GM23338 (cell line): ENCODE measurements around the gene DNAJC10. TPM values are rescaled to one million over a fixed set of nuclear protein-coding genes. Genes with fewer than 3 reads are reported as not detected.

Experiments
- ATAC-seq: fragments of 200-7000 bp; cut with Tn5 transposase; 3 replicates; pipeline ENCODE4 v1.9.1; 2020
- DNase-seq: peaks from one replicate; pipeline ENCODE4 v3.0.0-alpha.2; 2015; ENCODE audit warnings: low spot score
- H2AFZ ChIP-seq: fragments of 200-600 bp; sonication (generic); 2 replicates; pipeline ENCODE4 v1.8.0; 2016; ENCODE audit warnings: antibody characterized with exemption, mild to moderate bottlenecking, moderate library complexity
- H3F3A ChIP-seq: fragments of 200-600 bp; sonication (generic); replicated peaks from 2 replicates; pipeline ENCODE4 v1.8.0; 2017; ENCODE audit warnings: antibody characterized with exemption, mixed run types, low read depth
- H3K27ac ChIP-seq: fragments of 200-600 bp; sonication (generic); 2 replicates; pipeline ENCODE4 v1.6.1; 2016; ENCODE audit warnings: low read depth
- H3K27me3 ChIP-seq: fragments of 200-600 bp; sonication (generic); 2 replicates; pipeline ENCODE4 v1.8.0; 2016; ENCODE audit warnings: mild to moderate bottlenecking, mixed run types, moderate library complexity; ENCODE audit not compliant: insufficient read depth
- H3K36me3 ChIP-seq: fragments of 200-600 bp; sonication (generic); 2 replicates; pipeline ENCODE4 v1.8.0; 2016; ENCODE audit warnings: mild to moderate bottlenecking; ENCODE audit not compliant: insufficient read depth
- H3K4me1 ChIP-seq: fragments of 200-600 bp; sonication (generic); 2 replicates; pipeline ENCODE4 v1.8.0; 2016; ENCODE audit warnings: mild to moderate bottlenecking, moderate library complexity; ENCODE audit not compliant: insufficient read depth
- H3K4me2 ChIP-seq: fragments of 200-600 bp; sonication (generic); 2 replicates; pipeline ENCODE4 v1.7.1; 2017; ENCODE audit warnings: mixed run types
- H3K4me3 ChIP-seq: fragments of 200-600 bp; sonication (generic); 2 replicates; pipeline ENCODE4 v1.6.1; 2016; ENCODE audit warnings: mixed run types
- H3K79me2 ChIP-seq: fragments of 200-600 bp; sonication (generic); replicated peaks from 2 replicates; pipeline ENCODE4 v1.8.0; 2017; ENCODE audit warnings: mild to moderate bottlenecking; ENCODE audit not compliant: insufficient read depth
- H3K9me2 ChIP-seq: fragments of 200-600 bp; sonication (generic); 2 replicates; pipeline ENCODE4 v1.8.0; 2017; ENCODE audit not compliant: insufficient read depth
- H4K20me1 ChIP-seq: fragments of 200-600 bp; sonication (generic); replicated peaks from 2 replicates; pipeline ENCODE4 v1.8.0; 2017; ENCODE audit warnings: mild to moderate bottlenecking; ENCODE audit not compliant: insufficient read depth
- H3K27ac Mint-ChIP-seq: 2 replicates; pipeline ENCODE4 v1.8.0; 2020; ENCODE audit warnings: inconsistent platforms, mild to moderate bottlenecking, moderate library complexity, mixed read lengths
- H3K27me3 Mint-ChIP-seq: 3 replicates; pipeline ENCODE4 v1.8.0; 2022; ENCODE audit warnings: low read depth, mild to moderate bottlenecking, moderate library complexity, mixed read lengths, inconsistent platforms; ENCODE audit not compliant: insufficient read depth, poor library complexity
- H3K36me3 Mint-ChIP-seq: 3 replicates; pipeline ENCODE4 v1.8.0; 2021; ENCODE audit warnings: low read depth, mild to moderate bottlenecking, inconsistent platforms, moderate library complexity, mixed read lengths
- H3K4me1 Mint-ChIP-seq: 3 replicates; pipeline ENCODE4 v1.8.0; 2020; ENCODE audit warnings: mild to moderate bottlenecking, inconsistent platforms, mixed read lengths
- H3K4me3 Mint-ChIP-seq: 3 replicates; pipeline ENCODE4 v1.8.0; 2021; ENCODE audit warnings: moderate library complexity, mild to moderate bottlenecking, inconsistent platforms, mixed read lengths
- H3K9me3 Mint-ChIP-seq: 3 replicates; pipeline ENCODE4 v1.8.0; 2020; ENCODE audit warnings: moderate library complexity, mild to moderate bottlenecking, inconsistent platforms, mixed read lengths
- CREB1 ChIP-seq: fragments of 250-450 bp; sonication (Bioruptor Pico); IDR thresholded peaks from 2 replicates; pipeline ENCODE4 v1.5.0; 2020; ENCODE audit warnings: low read depth, mild to moderate bottlenecking, moderate library complexity
- CTCF ChIP-seq, 2 experiments: fragments of 200-600 bp in 1 of 2; sonication (generic) in 1 of 2; conservative IDR thresholded peaks; 2 replicates each; pipeline versions ENCODE4 v1.5.1 to v1.6.1; 2016 to 2017; ENCODE audit warnings: antibody characterized with exemption in 2 of 2, low read depth in 2 of 2, mild to moderate bottlenecking in 2 of 2, moderate library complexity in 1 of 2
- ETS1 ChIP-seq: IDR thresholded peaks from 2 replicates; pipeline ENCODE4 v1.6.1; 2016; ENCODE audit warnings: antibody characterized with exemption
- EZH2 ChIP-seq: fragments of 200-600 bp; sonication (generic); IDR thresholded peaks from one replicate; pipeline ENCODE4 v1.8.0; 2017; ENCODE audit warnings: antibody characterized with exemption, mild to moderate bottlenecking, low read depth; ENCODE audit not compliant: unreplicated experiment
- EZH2phosphoT487 ChIP-seq: fragments of 200-600 bp; sonication (generic); IDR thresholded peaks from one replicate; pipeline ENCODE4 v1.8.1; 2018; ENCODE audit warnings: antibody characterized with exemption; ENCODE audit not compliant: unreplicated experiment
- JUNB ChIP-seq: IDR thresholded peaks from one replicate; pipeline ENCODE4 v1.6.1; 2016; ENCODE audit warnings: antibody characterized with exemption; ENCODE audit not compliant: unreplicated experiment
- NANOG ChIP-seq: IDR thresholded peaks from 2 replicates; pipeline ENCODE4 v1.6.1; 2016; ENCODE audit warnings: antibody characterized with exemption, borderline replicate concordance
- POLR2AphosphoS5 ChIP-seq: IDR thresholded peaks from 2 replicates; pipeline ENCODE4 v1.6.1; 2016; ENCODE audit warnings: antibody characterized with exemption, low read depth
- REST ChIP-seq: IDR thresholded peaks from one replicate; pipeline ENCODE4 v1.6.1; 2018; ENCODE audit warnings: antibody characterized with exemption; ENCODE audit not compliant: unreplicated experiment
- STAT1 ChIP-seq: IDR thresholded peaks from one replicate; pipeline ENCODE4 v1.6.1; 2016; ENCODE audit warnings: antibody characterized with exemption; ENCODE audit not compliant: unreplicated experiment
- ZNF114 ChIP-seq: fragments of 250-450 bp; sonication (Bioruptor Pico); IDR thresholded peaks from 2 replicates; pipeline ENCODE4 v1.5.0; 2020; ENCODE audit warnings: mild to moderate bottlenecking, moderate library complexity
- ZNF331 ChIP-seq: fragments of 250-450 bp; sonication (Bioruptor Pico); IDR thresholded peaks from 2 replicates; pipeline ENCODE4 v1.5.0; 2020; ENCODE audit warnings: low read depth, mild to moderate bottlenecking, moderate library complexity
- ZNF462 ChIP-seq: fragments of 250-450 bp; sonication (Bioruptor Pico); IDR thresholded peaks from 2 replicates; pipeline ENCODE4 v1.5.0; 2020; ENCODE audit warnings: mild to moderate bottlenecking, moderate library complexity
- polyA plus RNA-seq: library from polyadenylated mRNA; unstranded; fragments of >200 nt; fragmentation: Nextera tagmentation; extraction: Ambion mirVana; gene quantifications from 2 replicates; pipeline ENCODE4 v1.2.1, GENCODE V29; 2016
- total RNA-seq: library from RNA; depleted of rRNA; stranded (reverse); fragments of >200 nt; shearing (Covaris generic); gene quantifications from 2 replicates; pipeline ENCODE4 v1.2.3, GENCODE V29; 2014

DNAJC10 gene
- total and polyA plus RNA-seq, 2 experiments from 2014 or later: 41.9 to 83.1 TPM

- Histone ChIP-seq H3F3A (no peaks in the 10 kb centered on the region), H3K4me1 (peaks cover under 1% of the 10 kb centered on the region), H3K4me2 (no peak overlapping the region), H3K27ac (no peak overlapping the region), H3K36me3 (no peaks in the 10 kb centered on the region), H3K4me3 (no peak overlapping the region), H3K79me2 (no peaks in the 10 kb centered on the region), H4K20me1 (no peaks in the 10 kb centered on the region), H2AFZ (0 out of 2 replicates have a peak overlapping the region, but pooled peaks have one; percentile 26), H3K9me2 (peaks cover 4% of the 10 kb centered on the region; the same call in 1 of the 2 replicates), H3K27me3 (no peaks in the 10 kb centered on the region)
- Mint-ChIP-seq H3K9me3 (no peaks in the 10 kb centered on the region), H3K4me1 (peaks cover 6% of the 10 kb centered on the region), H3K36me3 (no peaks in the 10 kb centered on the region), H3K27ac (no peak overlapping the region), H3K27me3 (peaks cover 1% of the 10 kb centered on the region), H3K4me3 (no peak overlapping the region)
- DNase-seq: no peak
- TF ChIP-seq ZNF114 (CRISPR knock-in tag): no peak
- TF ChIP-seq JUNB: no peak
- TF ChIP-seq CTCF (conservative IDR thresholded peaks at IDR 0.05; ENCODE audit: low read depth in 2 of 2): no peak
- TF ChIP-seq ETS1: no peak
- TF ChIP-seq EZH2phosphoT487: no peak
- no peak for TF ChIP-seq CREB1 (CRISPR knock-in tag)
- TF ChIP-seq STAT1: no peak
- no peak for TF ChIP-seq ZNF331
- TF ChIP-seq ZNF462: no peak
- no peak for TF ChIP-seq REST
- no peak for TF ChIP-seq EZH2
- no peak for TF ChIP-seq NANOG
- no peak for TF ChIP-seq POLR2AphosphoS5
- ATAC-seq: no peak
Measured at GRCh38 chr2:182831921-182832320, 115.9 kb downstream of the DNAJC10 start.
